Measurements from ENCODE around the gene FGG. TPM values are rescaled to one million over a fixed set of nuclear protein-coding genes. Genes with fewer than 3 reads are reported as not detected.

FGG gene
- total and polyA plus RNA-seq, 2 donors from 2014 or later, result 1.8 to 2.8 TPM

DNA sequence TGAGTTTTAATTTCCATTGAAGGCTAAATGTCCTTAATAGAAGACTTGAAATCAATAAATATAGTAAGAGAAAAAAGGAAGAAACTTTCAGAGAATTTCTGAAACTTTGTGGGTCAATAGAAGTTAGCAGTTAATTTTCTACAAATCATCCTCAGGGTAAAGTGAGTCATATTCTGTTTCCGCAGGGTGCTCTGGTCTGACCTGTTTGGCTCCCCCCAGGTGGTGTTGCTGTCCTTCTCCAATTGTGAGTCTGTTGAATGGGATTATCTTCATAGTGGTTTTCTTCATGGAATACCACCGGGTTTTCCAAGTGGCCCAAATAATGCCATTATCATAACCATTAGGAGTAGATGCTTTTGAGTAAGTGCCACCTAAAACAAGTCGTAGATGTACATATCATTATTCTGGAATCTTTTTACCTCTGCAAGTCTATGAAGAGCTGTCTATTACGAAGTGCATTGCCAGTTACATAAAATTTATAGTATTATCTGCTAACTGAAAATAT lies 7.7 kb downstream of the FGG start:
- DNase-seq, result no peak
- Histone ChIP-seq H3K9me3 (ENCODE audit: control insufficient read depth in 2 of 3, insufficient read depth in 1 of 3, low read length in 3 of 3) (no peaks in the 10 kb centered on the region), H3K4me1 (ENCODE audit: control insufficient read depth in 2 of 3, insufficient read depth in 2 of 3, low read depth in 1 of 3, low read length in 3 of 3) (no peaks in the 10 kb centered on the region), H3K27ac (ENCODE audit: low read depth in 2 of 2, low read length in 2 of 2) (no peak overlapping the region), H3K9ac (ENCODE audit: low read length in 3 of 3) (no peak overlapping the region), H3K36me3 (ENCODE audit: control insufficient read depth in 2 of 3, insufficient read depth in 3 of 3, low read length in 3 of 3) (no peaks in the 10 kb centered on the region), H3K27me3 (ENCODE audit: control insufficient read depth, insufficient read depth, low read length) (no peaks in the 10 kb centered on the region), H3K4me3 (ENCODE audit: low read length in 3 of 3) (no peak overlapping the region)
- no peak for FAIRE-seq
- intact Hi-C loops (cut with DNase I), result no loop called here
- no peak for TF ChIP-seq CTCF (IDR thresholded peaks at IDR 0.05; ENCODE audit: borderline replicate concordance, extremely low read depth, insufficient read depth)

GRCh38 chr4:154603033-154603943 lies 9.2 kb downstream of the FGG start:
- DNase-seq (no peak), FAIRE-seq (no peak)
- intact Hi-C loops (cut with DNase I), result no loop called here
- H3K9me3 ChIP-seq (ENCODE audit: control insufficient read depth in 2 of 3, insufficient read depth in 1 of 3, low read length in 3 of 3), result no peaks in the 10 kb centered on the region
- no peak overlapping the region for H3K9ac ChIP-seq (ENCODE audit: low read length in 3 of 3)
- no peaks in the 10 kb centered on the region for H3K36me3 ChIP-seq (ENCODE audit: control insufficient read depth in 2 of 3, insufficient read depth in 3 of 3, low read length in 3 of 3)
- no peak for TF ChIP-seq CTCF (IDR thresholded peaks at IDR 0.05; ENCODE audit: borderline replicate concordance, extremely low read depth, insufficient read depth)
- H3K4me3 ChIP-seq (ENCODE audit: low read length in 3 of 3), result no peak overlapping the region
- no peak overlapping the region for H3K27ac ChIP-seq (ENCODE audit: low read depth in 2 of 2, low read length in 2 of 2)
- no peaks in the 10 kb centered on the region for H3K4me1 ChIP-seq (ENCODE audit: control insufficient read depth in 2 of 3, insufficient read depth in 2 of 3, low read depth in 1 of 3, low read length in 3 of 3)
- no peaks in the 10 kb centered on the region for H3K27me3 ChIP-seq (ENCODE audit: control insufficient read depth, insufficient read depth, low read length)

DNA sequence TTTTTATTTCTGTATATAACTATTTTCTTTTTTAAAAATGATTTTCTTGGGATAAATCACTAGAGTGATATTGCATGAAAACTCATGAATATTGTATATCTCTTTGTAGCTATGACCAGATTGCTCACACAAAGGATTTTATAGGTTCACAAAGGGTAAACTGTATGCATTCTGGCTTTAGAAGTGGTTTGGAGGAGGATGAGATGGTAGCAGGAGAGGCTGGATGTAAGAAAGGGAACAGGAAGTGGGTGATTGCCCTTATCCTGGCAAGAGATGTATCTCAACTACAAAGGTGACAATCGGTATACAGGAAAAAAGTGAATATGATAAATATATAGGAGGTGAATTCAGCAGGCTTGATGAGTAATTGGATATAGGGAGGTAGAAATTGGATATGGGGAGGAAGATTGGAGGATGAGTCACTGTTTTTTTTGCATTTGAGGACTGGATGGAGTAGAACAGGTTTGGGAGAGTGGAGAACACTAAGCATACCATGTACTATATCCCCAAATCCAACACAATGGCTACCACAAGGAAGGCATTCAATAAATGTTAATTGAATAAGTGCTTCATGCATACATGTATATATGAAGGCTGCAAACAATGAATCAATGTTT lies 9.9 kb downstream of the FGG start:
- no peak overlapping the region for H3K9ac ChIP-seq (ENCODE audit: low read length in 3 of 3)
- H3K27me3 ChIP-seq (ENCODE audit: control insufficient read depth, insufficient read depth, low read length), result no peaks in the 10 kb centered on the region
- TF ChIP-seq CTCF (IDR thresholded peaks at IDR 0.05; ENCODE audit: borderline replicate concordance, extremely low read depth, insufficient read depth), result no peak
- H3K4me1 ChIP-seq (ENCODE audit: control insufficient read depth in 2 of 3, insufficient read depth in 2 of 3, low read depth in 1 of 3, low read length in 3 of 3), result no peaks in the 10 kb centered on the region
- no peaks in the 10 kb centered on the region for H3K9me3 ChIP-seq (ENCODE audit: control insufficient read depth in 2 of 3, insufficient read depth in 1 of 3, low read length in 3 of 3)
- DNase-seq, result no peak
- intact Hi-C loops (cut with DNase I), result no loop called here
- no peak overlapping the region for H3K27ac ChIP-seq (ENCODE audit: low read depth in 2 of 2, low read length in 2 of 2)
- no peak for FAIRE-seq
- no peaks in the 10 kb centered on the region for H3K36me3 ChIP-seq (ENCODE audit: control insufficient read depth in 2 of 3, insufficient read depth in 3 of 3, low read length in 3 of 3)
- no peak overlapping the region for H3K4me3 ChIP-seq (ENCODE audit: low read length in 3 of 3)

Measured in kidney (tissue), 14 donors.